Breast epithelium (tissue), 4 donors: ENCODE data around the gene CACNA2D3. TPM values are rescaled to one million over a fixed set of nuclear protein-coding genes. Genes with fewer than 3 reads are reported as not detected.

Experiments used
- DNase-seq, 2 donors: peaks; one replicate each; pipeline ENCODE4 v3.0.0-alpha.2; 2019; ENCODE audit warnings: low spot score in 2 of 2
- H3K27ac ChIP-seq, 2 donors: fragments of 200-600 bp; sonication (generic) in 1 of 2; one replicate each; pipeline ENCODE4 v1.5.1; 2016 to 2019; ENCODE audit warnings: mild to moderate bottlenecking in 1 of 2
- H3K27me3 ChIP-seq, 2 donors: fragments of 200-600 bp; sonication (generic) in 1 of 2; one replicate each; pipeline versions ENCODE4 v1.5.1 to v1.6.0; 2017 to 2019; ENCODE audit warnings: control low read depth in 1 of 2, mild to moderate bottlenecking in 1 of 2
- H3K36me3 ChIP-seq: fragments of 200-600 bp; one replicate; pipeline ENCODE4 v1.5.1; 2019
- H3K4me1 ChIP-seq, 2 donors: fragments of 200-600 bp; sonication (generic); one replicate each; pipeline ENCODE4 v1.5.1; 2016 to 2019; ENCODE audit warnings: control low read depth in 1 of 2
- H3K4me3 ChIP-seq, 3 donors: fragments of 200-600 bp; sonication (generic); 1 replicate in 2 of 3; 2 replicates in 1 of 3; pipeline ENCODE4 v1.5.1; 2016 to 2019; ENCODE audit warnings: mild to moderate bottlenecking in 3 of 3, moderate library complexity in 2 of 3
- H3K9me3 ChIP-seq, 2 donors: fragments of 200-600 bp; sonication (generic) in 1 of 2; one replicate each; pipeline ENCODE4 v1.5.1; 2016 to 2019; ENCODE audit warnings: control low read depth in 1 of 2
- CTCF ChIP-seq, 3 donors: fragments of 450-650 bp; IDR thresholded peaks; one replicate each; pipeline ENCODE4 v1.5.1; 2016 to 2017; ENCODE audit warnings: antibody characterized with exemption in 3 of 3, mild to moderate bottlenecking in 3 of 3, moderate library complexity in 3 of 3
- POLR2A ChIP-seq: fragments of 450-650 bp; IDR thresholded peaks from one replicate; pipeline ENCODE4 v1.6.1; 2016; ENCODE audit warnings: antibody characterized with exemption, mild to moderate bottlenecking, moderate library complexity
- POLR2AphosphoS5 ChIP-seq, 3 donors: sonication (generic); formaldehyde crosslinking; IDR thresholded peaks; one replicate each; pipeline ENCODE4 v1.6.1; 2017; ENCODE audit warnings: antibody characterized with exemption in 3 of 3
- intact Hi-C: fragments of 100-400 bp; cut with DNase I; formaldehyde crosslinking; loops from one replicate; pipeline ENCODE4 v1.15.1; 2023; ENCODE audit warnings: low total_unique reads
- total RNA-seq, 3 donors: library from RNA; depleted of rRNA; stranded (reverse); fragments of >200 nt; gene quantifications; one replicate each; pipeline ENCODE4 v1.1.0, GENCODE V29; 2016

Gene CACNA2D3
- total RNA-seq, 3 donors from 2014 or later: 0.59 to 3.4 (median 2.3) TPM

GRCh38 chr3:54983266-54984099, 861.1 kb downstream of the CACNA2D3 start:
- H3K27me3 ChIP-seq: no peaks in the 10 kb centered on the region
- H3K4me3 ChIP-seq: no peak overlapping the region
- no peak for DNase-seq
- no peaks in the 10 kb centered on the region for H3K9me3 ChIP-seq
- no peak overlapping the region for H3K27ac ChIP-seq
- H3K4me1 ChIP-seq: no peaks in the 10 kb centered on the region
- no peak for TF ChIP-seq POLR2A
- no peak for TF ChIP-seq CTCF (IDR thresholded peaks at IDR 0.05)
- TF ChIP-seq POLR2AphosphoS5 (IDR thresholded peaks at IDR 0.05): no peak
- intact Hi-C loops: no loop called here
- H3K36me3 ChIP-seq: no peaks in the 10 kb centered on the region

DNA sequence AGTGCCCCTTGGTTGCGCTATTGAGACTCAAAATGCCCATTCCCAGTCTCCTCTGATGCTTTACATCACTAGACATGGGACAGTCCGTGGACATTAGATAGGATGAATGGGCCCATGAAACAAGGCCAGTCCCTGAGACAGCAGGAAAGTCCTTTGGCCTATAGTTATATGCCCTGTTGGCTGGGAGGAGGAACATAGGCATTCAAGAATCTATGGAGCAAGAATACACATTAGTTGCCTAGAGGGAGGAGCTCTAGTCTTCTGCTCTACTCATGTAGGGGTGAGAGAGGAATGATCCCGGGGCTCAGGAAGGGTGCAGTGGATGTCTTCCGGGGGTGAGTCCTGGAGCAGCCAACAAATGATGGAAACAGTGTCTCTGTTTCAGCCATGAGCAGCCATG, 863.5 kb downstream of the CACNA2D3 start:
- H3K36me3 ChIP-seq: no peaks in the 10 kb centered on the region
- no peaks in the 10 kb centered on the region for H3K4me1 ChIP-seq
- no peaks in the 10 kb centered on the region for H3K27me3 ChIP-seq
- H3K4me3 ChIP-seq: no peak overlapping the region
- TF ChIP-seq POLR2AphosphoS5 (IDR thresholded peaks at IDR 0.05): no peak
- no peak for TF ChIP-seq CTCF (IDR thresholded peaks at IDR 0.05)
- intact Hi-C loops: no loop called here
- H3K9me3 ChIP-seq: no peaks in the 10 kb centered on the region
- H3K27ac ChIP-seq: no peak overlapping the region
- DNase-seq: no peak

DNA sequence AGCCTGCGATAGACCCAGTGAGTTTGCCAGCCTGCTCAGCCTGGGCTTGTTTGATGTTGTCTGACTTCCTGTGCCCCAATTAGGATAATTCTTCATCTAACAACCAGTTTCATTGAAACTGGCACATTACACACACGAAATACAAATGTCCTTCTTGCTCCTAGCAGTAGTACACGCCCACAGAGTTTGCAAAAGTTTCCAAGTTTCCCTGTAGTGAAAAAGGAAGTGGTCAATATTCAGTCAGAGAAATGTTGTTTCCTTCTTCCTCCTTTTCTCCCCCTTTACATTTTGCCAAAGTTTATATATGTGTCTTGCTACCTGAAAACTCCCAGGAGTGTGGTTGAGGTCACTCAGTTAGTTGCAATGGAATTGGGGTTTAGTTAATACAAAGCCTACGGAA, 863.9 kb downstream of the CACNA2D3 start:
- H3K27ac ChIP-seq: no peak overlapping the region
- TF ChIP-seq POLR2AphosphoS5 (IDR thresholded peaks at IDR 0.05) (no peak), POLR2A (no peak), CTCF (IDR thresholded peaks at IDR 0.05) (no peak)
- intact Hi-C loops: no loop called here
- no peaks in the 10 kb centered on the region for H3K27me3 ChIP-seq
- no peaks in the 10 kb centered on the region for H3K36me3 ChIP-seq
- H3K9me3 ChIP-seq: no peaks in the 10 kb centered on the region
- no peak overlapping the region for H3K4me3 ChIP-seq
- no peak for DNase-seq
- H3K4me1 ChIP-seq: no peaks in the 10 kb centered on the region

DNA sequence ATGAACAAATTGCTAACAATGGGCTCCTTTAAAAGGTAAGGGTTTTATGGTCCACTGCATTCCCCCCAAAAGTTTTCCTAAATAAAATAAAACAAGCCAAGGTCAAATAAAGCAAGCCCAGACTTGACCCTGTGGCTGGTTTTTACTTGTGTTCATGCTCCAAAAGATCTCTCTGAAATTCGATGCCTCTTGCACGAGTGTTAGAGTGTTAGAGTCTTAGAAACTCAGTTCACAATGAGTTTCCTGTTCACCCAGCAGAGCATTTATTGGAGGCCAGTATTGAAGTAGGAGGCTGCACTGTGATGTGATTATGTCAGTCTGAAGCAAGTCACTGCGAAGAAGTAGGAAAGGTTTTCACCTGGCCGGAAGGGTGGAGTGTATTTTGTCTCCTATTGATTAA, 865.4 kb downstream of the CACNA2D3 start:
- Histone ChIP-seq H3K4me1 (no peaks in the 10 kb centered on the region), H3K4me3 (no peak overlapping the region), H3K27ac (no peak overlapping the region), H3K9me3 (no peaks in the 10 kb centered on the region), H3K36me3 (no peaks in the 10 kb centered on the region), H3K27me3 (no peaks in the 10 kb centered on the region)
- intact Hi-C loops: no loop called here
- no peak for DNase-seq
- TF ChIP-seq POLR2AphosphoS5 (IDR thresholded peaks at IDR 0.05) (no peak), POLR2A (no peak), CTCF (IDR thresholded peaks at IDR 0.05) (no peak)

DNA sequence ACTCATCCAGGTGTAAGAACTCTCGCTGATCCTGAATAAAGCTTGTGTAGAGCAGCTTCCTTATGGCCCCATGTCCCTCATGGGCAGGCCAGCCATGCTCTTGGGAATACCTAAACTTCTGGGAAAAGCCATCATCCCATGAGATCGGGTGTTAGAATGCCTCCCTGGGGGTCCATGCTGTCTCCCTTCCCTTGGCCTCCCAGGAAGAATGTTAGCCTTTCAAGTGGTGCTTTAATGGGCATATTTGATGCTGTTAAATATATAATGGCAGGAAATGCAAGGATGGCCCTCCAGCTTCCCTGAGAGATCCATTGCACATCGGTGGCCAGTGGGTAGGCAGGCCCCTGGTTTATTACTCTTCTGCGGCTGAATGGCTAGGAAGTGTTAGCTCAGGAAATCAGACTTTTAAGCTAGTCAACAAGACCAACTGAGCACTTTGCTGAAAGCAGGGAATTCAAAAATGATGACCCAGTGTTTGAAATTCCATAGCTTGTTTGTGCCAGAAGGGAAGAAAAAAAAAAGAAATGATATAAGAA, 866.0 kb downstream of the CACNA2D3 start:
- TF ChIP-seq CTCF (IDR thresholded peaks at IDR 0.05) (no peak), POLR2A (no peak), POLR2AphosphoS5 (IDR thresholded peaks at IDR 0.05) (no peak)
- no peak overlapping the region for H3K27ac ChIP-seq
- no peaks in the 10 kb centered on the region for H3K27me3 ChIP-seq
- no peak overlapping the region for H3K4me3 ChIP-seq
- DNase-seq: no peak
- no peaks in the 10 kb centered on the region for H3K4me1 ChIP-seq
- no peaks in the 10 kb centered on the region for H3K36me3 ChIP-seq
- intact Hi-C loops: no loop called here
- no peaks in the 10 kb centered on the region for H3K9me3 ChIP-seq
